Activated CD4-positive, alpha-beta T cell treated with anti-CD3 and anti-CD28 coated beads, Interleukin-2, amount 50 U/mL, for 24 hours (primary cell): ENCODE results near the gene HELZ.
"Not testable (repeated sequence)": the region's sequence is repeated elsewhere in the genome, so short reads cannot be mapped to it uniquely, and the experiment has no call there.

Source experiments
- DNase-seq, 2 donors: peaks; one replicate each; pipeline ENCODE4 v3.0.0-alpha.2; 2020; ENCODE audit warnings: low read depth in 1 of 2, low spot score in 1 of 2

Gene HELZ

DNA sequence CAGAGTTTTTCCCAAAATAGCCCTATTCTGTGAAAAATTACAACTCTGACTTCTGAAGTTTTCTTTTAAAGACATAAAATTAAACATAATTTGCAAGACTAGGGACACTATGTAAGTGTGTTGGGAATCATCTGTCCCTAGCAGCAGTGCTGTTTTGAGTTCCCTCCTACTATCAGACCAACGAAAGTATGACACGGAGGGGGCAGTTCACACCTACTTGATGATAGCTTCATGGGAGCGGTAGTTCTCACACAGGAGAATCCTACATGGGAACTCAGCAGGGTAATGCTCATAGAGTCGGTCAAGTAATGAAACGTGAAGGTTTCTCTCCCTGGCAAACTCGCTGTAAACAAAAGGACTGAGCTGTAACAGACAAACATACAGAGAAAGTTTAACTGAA is 96.6 kb downstream of the HELZ start:
- no peak for DNase-seq

GRCh38 chr17:67145183-67145805 is 99.7 kb downstream of the HELZ start:
- no peak for DNase-seq

GRCh38 chr17:67143318-67143717 is 101.7 kb downstream of the HELZ start:
- DNase-seq = no peak

DNA sequence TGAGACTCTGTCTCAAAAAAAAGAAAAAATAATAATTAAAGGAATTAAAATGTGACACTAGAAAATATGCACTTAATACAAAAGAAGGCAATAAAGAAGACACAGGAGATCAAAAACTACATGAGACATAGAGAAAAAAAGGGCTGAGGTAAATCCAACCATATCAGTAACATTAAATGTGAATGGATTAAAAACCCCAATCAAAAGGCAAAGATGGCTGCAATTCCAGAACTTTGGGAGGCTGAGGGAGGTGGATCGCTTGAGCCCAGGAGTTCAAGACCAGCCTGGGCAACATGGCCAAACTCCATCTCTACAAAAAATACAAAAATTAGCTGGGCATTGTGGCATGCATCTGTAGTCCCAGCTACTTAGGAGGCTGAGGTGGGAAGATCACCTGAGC is 103.0 kb downstream of the HELZ start:
- DNase-seq = not testable (repeated sequence)

DNA sequence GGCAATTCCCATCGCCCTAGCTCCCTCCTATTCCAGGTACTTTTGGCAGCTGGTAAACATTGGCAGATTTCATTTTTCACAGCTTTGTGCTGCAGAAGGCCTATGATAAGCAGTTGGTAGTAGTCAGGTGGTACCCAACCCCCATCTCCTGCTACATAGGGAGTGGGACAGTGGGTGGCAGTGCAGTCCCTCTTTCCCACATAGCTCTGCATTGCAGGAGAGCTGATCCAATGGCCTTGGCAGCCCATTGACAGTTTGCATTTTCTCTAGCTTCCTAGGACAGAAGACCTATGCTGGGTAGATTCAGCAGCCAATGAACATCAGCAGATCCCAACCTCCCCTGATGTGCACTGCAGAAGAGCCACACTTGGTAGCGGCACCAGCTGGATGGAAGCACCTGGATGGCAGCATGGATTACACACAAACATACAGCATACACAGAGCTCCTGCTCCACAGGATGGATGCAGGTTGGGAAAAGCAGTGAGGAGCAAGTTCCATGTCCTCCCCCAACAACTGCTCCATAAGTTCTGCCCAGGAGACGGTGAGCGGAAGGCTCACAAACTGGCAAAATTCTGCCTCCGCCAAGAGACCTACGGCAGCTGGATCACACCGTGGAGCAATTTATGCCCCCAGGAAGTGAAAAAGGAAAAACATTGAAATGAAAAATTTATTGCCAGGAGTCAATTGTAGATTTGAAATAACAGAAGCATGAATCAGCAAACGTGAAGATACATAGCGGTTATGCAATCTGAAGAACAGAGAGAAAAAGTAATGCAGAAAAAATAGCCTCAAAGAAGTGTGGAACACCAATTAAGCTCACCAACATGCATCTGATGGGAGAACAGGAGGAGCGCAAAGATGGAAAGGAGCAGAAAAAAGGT is 105.0 kb downstream of the HELZ start:
- DNase-seq = no peak

DNA sequence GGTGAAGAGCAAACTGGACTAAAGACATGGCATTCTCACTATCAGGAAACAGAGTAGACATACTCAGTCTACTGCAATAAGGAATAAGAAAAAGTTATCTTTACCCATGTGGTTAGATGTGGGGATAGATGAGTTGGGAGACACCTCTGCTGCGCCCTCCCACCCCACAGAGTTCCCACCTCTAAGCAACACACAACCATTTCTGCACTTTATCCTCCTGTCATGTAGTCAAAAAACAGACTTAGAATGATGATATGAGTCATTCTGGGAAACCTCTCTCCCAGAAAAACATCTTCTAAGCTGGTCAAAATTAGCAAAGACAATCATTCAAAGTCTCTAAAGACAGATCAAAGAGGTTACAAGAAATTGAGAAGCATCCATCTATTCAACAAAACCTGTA is 105.7 kb downstream of the HELZ start:
- no peak for DNase-seq

DNA sequence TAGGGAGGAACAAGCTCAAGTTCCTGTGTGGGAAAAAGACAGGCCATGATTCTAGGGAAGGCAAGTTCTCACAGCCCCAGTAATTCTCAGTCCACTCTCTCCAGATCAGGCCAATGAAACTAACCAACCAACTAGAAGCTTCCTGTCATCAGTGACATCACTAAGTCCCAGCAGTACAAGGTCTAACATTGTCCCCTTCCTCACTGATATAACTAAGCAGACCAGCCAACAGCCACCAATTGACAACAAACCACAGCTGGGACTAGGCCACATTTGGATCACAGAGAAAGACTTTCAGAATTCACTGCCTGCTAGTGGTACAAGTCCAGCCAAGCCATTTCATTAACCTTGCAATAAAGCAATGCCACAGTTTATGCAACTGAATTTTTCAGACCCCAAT is 106.6 kb downstream of the HELZ start:
- no peak for DNase-seq

GRCh38 chr17:67137860-67138259 is 107.1 kb downstream of the HELZ start:
- DNase-seq = no peak

DNA sequence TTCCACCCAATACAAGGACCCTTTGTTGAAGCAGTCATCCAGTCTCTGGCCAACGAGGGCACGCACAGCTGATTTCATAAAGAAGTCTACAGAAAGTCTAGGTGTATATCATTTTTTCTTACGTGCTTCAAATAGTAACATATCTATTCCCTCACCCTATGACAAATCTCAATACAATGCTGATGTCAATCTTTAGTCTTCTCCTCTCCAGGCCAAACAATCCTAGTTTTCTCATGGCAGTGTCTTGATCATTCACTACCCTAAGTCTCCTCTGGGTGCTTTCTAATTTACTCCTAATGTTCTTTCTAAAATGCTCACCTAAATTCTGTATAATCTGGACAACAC is 108.0 kb downstream of the HELZ start:
- DNase-seq = no peak

DNA sequence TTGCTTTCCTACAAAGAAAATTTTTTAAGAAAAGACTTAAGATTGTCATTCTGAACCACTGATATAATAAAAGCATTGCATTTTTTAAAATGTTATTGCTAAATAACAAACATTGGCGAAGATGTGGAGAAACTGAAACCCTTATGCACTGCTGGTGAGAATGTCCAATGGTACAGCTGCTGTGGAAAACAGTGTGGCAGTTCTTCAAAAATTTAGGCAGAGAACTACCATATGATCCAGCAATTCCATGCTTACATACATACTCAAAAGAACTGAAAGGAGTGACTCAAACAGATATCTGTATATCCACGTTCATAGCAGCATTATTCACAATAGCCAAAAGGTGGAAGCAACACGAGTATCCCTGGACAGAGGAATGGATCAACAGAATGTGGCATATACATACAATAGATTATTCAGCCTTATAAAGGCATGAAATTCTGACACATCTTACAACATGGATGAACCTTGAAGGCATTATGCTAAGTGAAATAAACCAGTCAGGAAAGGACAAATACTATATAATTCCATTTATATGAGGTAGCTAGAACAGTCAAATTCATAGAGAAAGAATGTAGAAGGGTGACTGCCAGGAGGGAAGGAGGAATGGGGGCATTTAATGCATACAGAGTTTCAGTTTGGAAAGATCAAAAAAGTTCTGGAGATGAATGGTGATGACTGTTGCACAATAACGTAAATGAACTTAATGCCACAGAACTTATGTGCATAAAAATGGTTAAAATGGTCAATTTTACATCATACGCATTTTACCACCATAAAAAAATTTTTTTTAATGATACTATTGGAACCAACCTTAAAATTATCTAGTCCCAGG is 108.6 kb downstream of the HELZ start:
- no peak for DNase-seq

DNA sequence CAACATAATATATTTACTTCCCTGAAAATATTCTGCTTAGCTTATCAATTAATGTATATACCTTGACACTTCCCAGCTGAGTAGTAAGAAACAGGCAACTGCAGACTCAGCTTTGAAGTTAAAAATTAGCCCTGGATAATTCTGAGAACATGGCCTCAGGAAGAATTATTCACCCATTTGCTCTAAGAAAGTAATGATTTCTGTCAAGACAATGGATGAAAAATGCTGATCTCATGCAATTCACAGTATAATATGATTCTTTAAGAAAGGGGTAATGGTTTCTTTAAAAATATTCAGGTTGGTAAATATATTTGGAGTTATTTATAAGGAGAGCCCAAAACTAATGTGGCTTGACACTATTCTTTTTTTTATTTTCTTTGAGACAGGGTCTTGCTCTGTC is 111.8 kb downstream of the HELZ start:
- no peak for DNase-seq

DNA sequence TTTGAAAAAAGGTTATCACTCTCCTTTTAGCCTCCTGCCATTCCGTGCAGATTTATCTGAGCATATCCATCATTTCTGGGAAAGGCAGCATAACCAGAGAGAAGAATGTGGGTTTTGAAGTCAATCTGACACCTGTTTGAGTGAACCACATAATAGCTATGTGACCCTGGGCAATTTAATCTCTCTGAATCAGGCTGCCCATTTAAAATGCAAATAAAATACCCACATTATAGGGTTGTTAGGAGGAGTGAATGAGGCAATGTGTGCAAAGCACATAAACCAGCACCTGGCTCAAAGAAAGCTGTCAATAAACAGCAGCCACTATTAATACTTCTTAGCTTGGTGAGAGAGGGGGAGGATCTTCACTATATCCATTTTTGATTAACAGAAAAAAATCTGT is 112.6 kb downstream of the HELZ start:
- DNase-seq = no peak

DNA sequence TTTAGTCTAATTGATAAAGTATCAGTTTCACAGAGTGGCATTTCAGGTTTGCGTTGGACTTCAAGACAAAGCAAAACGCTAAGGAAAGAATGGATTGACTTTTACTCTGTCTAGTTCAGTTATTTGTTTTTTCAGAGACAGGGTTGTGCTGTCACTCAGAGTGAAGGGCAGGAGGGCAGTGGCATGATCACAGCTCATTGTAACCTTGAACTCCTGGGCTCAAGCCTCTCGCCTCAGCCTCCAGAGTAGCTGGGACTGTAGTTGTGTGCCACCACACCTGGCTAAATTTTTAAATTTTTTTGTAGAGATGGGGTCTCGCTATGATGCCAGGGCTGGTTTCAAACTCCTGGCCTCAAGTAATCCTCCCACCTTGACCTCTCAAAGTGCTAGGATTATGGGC is 114.2 kb downstream of the HELZ start:
- DNase-seq = no peak

DNA sequence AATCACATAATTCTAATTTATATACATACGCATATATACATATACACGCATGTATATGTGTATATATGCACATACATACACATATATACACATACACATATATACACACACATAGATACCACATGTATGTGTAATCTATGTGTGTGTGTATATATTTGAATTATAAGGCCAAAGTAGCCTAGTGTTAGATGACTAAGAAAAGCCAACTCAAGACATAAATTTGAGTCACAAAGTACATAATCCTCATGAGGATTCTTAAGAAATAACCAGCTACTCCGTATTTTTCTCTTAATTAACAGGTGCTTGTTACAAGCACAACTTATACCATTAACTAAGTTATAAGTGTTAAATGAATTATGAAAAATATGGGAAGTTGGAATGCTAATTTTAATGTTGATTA is 115.7 kb downstream of the HELZ start:
- DNase-seq = no peak

GRCh38 chr17:67128700-67129099 is 116.3 kb downstream of the HELZ start:
- no peak for DNase-seq

- no peak for DNase-seq
These were observed 117.1 kb downstream of the HELZ start for GRCh38 chr17:67127925-67128324.

GRCh38 chr17:67126983-67127382 is 118.0 kb downstream of the HELZ start:
- DNase-seq = no peak

DNA sequence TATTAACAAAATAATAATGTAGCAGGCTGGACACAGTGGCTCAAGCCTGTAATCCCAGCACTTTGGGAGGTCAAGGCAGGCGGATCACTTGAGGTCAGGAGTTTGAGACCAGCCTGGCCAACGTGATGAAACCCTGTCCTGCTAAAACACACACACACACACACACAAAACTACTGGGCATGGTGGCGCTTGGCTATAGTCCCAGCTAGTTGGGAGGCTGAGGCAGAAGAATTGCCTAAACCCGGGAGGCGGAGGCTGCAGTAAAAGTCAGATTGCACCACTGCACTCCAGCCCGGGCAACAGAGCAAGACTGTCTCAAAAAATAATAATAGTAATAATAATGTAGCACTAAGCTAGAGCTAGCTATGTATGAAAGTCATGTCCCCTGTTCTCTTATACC is 118.5 kb downstream of the HELZ start:
- DNase-seq = not testable (repeated sequence)

GRCh38 chr17:67125924-67126323 is 119.1 kb downstream of the HELZ start:
- DNase-seq = no peak

DNA sequence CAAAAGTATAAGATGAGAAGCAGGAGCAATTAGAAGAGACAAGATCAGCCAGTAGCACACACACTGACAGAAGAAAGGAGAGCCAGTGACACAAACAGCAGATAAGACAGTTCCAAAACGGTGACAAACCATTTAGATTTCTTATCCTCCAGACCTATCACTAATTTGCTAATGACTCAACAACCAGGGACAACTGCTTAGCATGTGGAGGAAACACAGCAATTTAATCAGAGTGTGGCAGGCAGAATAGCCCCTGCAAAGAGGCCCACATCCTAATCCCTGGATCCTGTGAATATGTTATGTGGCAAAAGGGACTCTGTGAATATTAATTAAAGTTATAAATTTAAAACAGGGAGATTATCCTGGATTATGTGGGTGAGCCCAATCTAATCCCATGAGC is 119.6 kb downstream of the HELZ start:
- no peak for DNase-seq

DNA sequence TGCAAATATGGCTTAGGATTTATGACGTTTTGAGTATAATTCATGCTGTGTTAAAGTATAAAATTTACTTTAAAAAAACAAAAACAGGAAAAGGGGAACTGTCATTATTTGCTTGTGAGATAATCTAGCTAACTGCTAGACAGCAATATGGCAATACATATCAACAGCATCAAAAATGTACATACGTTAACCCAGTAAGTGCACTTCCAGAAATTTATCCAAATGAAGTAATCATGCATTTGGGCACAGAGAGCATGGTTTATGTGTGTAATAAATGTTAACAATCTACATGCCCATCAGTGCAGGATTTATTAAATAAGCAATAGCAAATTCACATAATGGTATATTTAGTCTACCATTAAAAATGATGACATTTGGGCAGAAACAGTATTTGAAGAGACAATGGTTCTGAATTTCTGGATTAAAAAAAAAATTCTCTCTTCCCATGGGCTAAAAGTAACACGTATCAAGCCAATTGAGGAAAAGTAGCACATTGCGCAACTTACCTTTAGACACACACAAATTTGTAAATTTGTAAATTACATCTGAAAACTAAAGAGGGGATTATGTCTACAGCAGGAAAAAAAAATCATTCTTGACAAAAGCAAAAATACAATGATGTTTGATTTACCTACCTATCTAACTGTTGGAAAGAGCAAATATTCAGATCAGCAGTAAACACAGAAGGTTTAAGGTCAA is 120.4 kb downstream of the HELZ start:
- no peak for DNase-seq
